ENCODE data around the gene HLA-E. TPM values are rescaled to one million over a fixed set of nuclear protein-coding genes. Genes with fewer than 3 reads are reported as not detected.
A peak's percentile ranks its signal among the peaks of the same experiment; 100 is the strongest.
"Not testable (repeated sequence)": the region's sequence is repeated elsewhere in the genome, so short reads cannot be mapped to it uniquely, and the experiment has no call there.

The HLA-E gene
- total RNA-seq, 1 donor from 2014 or later: 1,079 TPM

DNA sequence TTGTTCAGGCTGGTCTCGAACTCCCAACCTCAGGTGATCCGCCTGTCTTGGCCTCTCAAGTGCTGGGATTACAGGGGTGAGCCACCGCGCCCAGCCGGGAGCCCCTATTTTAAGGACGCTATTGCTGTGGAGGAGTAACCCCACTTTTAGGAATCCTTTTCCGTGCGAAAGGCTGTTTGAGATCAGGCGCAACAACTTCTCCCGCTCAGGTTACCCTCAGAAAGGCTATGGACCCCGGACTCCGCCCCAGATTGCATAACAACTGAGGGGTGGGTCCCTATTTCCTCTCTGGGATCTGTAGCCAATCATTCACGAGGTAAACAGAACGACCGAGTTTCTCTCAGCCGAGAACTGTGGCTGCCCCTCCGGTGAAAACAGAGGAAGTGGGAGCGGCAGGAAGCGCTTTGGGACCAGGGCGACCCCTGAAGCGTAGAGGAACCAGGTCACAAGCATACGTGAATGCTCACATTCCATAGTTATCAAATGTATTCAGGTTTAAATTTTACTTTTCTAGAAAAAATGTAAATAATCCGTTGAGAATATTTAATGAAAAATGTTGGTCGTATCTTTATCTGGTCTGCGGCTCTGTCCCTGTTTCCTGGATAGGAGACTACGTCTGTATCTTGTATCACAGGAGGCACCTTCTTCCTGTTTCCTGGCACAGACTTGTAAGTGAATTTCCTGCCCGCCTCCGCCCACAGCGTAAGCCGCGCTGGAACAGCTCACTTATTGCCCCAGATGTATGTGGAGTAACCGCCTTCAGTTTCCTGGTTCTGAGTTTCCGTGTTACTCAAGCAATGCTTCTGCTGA, 26.8 kb downstream of the HLA-E start:
- H3K9me3 ChIP-seq: no peaks in the 10 kb centered on the region
- intact Hi-C loops (cut with DNase I): no loop called here

DNA sequence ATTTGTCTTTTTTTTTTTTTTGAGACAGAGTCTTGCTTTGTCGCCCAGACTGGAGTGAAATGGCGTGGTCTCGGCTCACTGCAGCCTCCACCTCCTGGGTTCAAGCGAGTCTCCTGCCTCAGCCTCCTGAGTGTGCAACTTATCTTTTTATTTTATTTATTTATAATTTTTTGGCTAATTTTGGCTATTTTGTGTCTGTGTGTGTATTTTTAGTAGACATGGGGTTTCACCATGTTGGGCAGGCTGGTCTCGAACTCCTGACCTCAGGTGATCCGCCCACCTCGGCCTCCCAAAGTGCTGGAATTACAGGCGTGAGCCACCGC, 27.4 kb downstream of the HLA-E start:
- not testable (repeated sequence) for DNase-seq, ATAC-seq
- peak overlapping the region; percentile 91 for H3K27ac ChIP-seq

More for the DNA sequence above, 26.8 kb downstream of the HLA-E start:
- peak overlapping the region; percentile 53 for H3K4me3 ChIP-seq
- ATAC-seq (peak; percentile 97), DNase-seq (peak; percentile 95)
- no peaks in the 10 kb centered on the region for H3K36me3 ChIP-seq
- H3K27ac ChIP-seq: peak overlapping the region; percentile 91
- peaks cover 26% of the 10 kb centered on the region for H3K4me1 ChIP-seq
- no peaks in the 10 kb centered on the region for H3K27me3 ChIP-seq (ENCODE audit: low read depth)
- TF ChIP-seq, protein P1, sequence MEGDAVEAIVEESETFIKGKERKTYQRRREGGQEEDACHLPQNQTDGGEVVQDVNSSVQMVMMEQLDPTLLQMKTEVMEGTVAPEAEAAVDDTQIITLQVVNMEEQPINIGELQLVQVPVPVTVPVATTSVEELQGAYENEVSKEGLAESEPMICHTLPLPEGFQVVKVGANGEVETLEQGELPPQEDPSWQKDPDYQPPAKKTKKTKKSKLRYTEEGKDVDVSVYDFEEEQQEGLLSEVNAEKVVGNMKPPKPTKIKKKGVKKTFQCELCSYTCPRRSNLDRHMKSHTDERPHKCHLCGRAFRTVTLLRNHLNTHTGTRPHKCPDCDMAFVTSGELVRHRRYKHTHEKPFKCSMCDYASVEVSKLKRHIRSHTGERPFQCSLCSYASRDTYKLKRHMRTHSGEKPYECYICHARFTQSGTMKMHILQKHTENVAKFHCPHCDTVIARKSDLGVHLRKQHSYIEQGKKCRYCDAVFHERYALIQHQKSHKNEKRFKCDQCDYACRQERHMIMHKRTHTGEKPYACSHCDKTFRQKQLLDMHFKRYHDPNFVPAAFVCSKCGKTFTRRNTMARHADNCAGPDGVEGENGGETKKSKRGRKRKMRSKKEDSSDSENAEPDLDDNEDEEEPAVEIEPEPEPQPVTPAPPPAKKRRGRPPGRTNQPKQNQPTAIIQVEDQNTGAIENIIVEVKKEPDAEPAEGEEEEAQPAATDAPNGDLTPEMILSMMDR (IDR thresholded peaks at IDR 0.05): no peak

DNA sequence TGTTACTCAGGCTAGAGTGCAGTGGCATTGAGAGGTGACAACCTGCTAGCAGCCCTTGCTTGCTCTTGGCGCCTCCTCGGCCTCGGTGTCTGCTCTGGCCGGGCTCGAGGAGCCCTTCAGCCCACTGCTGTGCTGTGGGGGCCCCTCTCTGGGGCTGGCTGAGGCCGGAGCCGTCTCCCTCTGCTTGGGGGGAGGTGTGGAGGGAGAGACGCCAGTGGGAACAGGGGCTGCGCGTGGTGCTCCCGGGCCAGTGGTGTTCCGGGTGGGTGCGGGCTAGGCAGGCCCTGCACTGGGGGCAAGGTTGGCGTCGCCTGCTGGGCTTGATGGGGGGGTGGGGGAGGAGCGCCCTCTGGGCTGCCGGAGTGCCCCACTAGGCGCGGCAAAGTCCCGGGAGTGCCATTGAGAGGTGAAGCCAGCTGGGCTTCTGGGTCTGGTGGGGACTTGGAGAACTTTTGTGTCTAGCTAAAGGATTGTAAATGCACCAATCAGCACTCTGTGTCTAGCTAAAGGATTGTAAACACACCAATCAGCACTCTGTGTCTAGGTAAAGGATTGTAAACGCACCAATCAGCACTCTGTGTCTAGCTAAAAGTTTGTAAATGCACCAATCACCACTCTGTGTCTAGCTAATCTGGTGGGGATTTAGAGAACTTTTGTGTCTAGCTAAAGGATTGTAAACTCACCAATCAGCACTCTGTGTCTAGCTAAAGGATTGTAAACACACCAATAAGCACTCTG, 28.6 kb downstream of the HLA-E start:
- H3K4me3 ChIP-seq; H3K36me3 ChIP-seq; ATAC-seq; H3K9me3 ChIP-seq; intact Hi-C loops (cut with DNase I); H3K27me3 ChIP-seq (ENCODE audit: low read depth): not testable (repeated sequence)
- DNase-seq: peak; percentile 38
- peaks cover 31% of the 10 kb centered on the region for H3K4me1 ChIP-seq
- peak overlapping the region; percentile 91 for H3K27ac ChIP-seq

More for the DNA sequence above, 27.4 kb downstream of the HLA-E start:
- H3K36me3 ChIP-seq; H3K27me3 ChIP-seq (ENCODE audit: low read depth); H3K9me3 ChIP-seq; intact Hi-C loops (cut with DNase I): not testable (repeated sequence)
- Histone ChIP-seq H3K4me1 (peaks cover 31% of the 10 kb centered on the region), H3K4me3 (peak overlapping the region; percentile 53)

DNA sequence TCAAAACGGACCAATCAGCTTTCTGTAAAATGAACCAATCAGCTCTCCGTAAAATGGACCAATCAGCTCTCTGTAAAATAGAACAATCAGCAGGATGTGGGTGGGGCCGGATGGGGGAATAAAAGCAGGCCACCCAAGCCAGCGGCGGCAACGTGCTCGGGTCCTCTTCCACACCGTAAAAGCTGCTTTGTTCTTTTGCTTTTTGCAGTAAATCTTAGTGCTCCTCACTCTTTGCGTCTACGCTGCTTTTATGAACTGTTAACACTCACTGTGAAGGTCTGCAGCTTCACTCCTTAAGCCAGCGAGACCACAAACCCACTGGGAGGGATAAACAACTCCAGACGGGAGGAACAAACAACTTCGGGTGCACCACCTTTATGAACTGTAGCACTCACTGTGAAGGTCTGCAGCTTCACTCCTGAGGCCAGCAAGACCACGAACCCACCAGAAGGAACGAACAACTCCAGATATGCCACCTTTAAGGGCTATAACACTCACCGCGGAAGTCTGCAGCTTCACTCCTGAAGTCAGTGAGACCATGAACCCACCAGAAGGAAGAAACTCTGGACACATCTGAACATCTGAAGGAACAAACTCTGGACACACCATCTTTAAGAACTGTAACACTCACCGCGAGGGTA, 29.3 kb downstream of the HLA-E start:
- H3K27ac ChIP-seq; intact Hi-C loops (cut with DNase I); H3K27me3 ChIP-seq (ENCODE audit: low read depth); H3K4me3 ChIP-seq; DNase-seq; H3K36me3 ChIP-seq; ATAC-seq; H3K9me3 ChIP-seq: not testable (repeated sequence)
- H3K4me1 ChIP-seq: peaks cover 31% of the 10 kb centered on the region

DNA sequence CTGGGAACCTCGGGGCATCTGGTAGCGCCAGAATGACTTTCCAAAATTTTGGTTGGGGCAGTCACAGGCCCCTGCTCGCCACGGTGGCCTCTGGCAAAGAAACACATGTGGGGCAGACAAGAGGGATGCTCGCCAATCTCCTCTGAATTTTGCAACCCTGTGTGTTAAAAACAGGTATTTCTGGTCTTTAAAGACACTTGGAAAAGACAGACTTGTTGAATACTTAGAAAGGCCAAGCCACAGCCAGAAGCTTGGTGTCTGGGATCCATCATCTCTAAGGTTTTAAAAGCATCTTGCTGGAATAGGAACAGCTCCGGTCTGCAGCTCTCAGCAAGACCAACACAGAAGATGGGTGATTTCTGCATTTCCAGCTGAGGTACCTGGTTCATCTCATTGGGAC, 31.2 kb downstream of the HLA-E start:
- intact Hi-C loops (cut with DNase I): no loop called here
- DNase-seq: no peak

DNA sequence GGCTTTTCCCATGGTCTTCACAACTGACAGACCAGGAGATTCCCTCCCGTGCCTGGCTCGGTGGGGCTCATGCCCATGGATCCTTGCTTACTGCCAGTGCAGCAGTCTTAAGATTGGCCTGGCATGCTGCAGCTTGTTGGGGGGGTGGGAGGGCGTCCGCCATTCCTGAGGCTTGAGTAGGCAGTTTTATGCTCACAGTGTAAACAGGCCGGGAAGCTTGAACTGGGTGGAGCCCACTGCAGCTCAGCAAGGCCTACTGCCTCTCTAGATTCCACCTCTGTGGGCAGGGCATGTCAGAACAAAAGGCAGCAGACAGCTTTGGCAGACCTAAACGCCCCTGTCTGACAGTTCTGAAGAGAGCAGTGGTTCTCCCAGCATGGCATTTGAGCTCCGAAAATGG, 31.8 kb downstream of the HLA-E start:
- ATAC-seq: peak; percentile 58 to 64
- peak overlapping the region; percentile 68 for H3K27ac ChIP-seq

More for the DNA sequence above, 31.2 kb downstream of the HLA-E start:
- peak overlapping the region; percentile 68 for H3K27ac ChIP-seq
- no peaks in the 10 kb centered on the region for H3K27me3 ChIP-seq (ENCODE audit: low read depth)
- no peak for ATAC-seq
- H3K4me1 ChIP-seq: peaks cover 23% of the 10 kb centered on the region
- TF ChIP-seq, protein P1 (IDR thresholded peaks at IDR 0.05): no peak
- H3K4me3 ChIP-seq: no peak overlapping the region
- no peaks in the 10 kb centered on the region for H3K9me3 ChIP-seq
- no peaks in the 10 kb centered on the region for H3K36me3 ChIP-seq

DNA sequence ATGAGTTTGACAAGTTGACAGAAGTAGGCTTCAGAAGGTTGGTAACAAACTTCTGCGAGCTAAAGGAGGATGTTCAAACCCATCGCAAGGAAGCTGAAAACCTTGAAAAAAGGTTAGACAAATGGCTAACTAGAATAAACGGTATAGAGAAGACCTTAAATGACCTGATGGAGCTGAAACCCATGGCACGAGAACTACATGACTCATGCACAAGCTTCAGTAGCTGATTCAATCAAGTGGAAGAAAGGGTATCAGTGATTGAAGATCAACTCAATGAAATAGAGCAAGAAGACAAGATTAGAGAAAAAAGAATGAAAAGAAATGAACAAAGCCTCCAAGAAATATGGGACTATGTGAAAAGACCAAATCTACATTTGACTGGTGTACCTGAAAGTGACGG, 32.6 kb downstream of the HLA-E start:
- H3K36me3 ChIP-seq; intact Hi-C loops (cut with DNase I); DNase-seq; H3K27me3 ChIP-seq (ENCODE audit: low read depth); H3K27ac ChIP-seq; H3K9me3 ChIP-seq; ATAC-seq; H3K4me3 ChIP-seq: not testable (repeated sequence)
- H3K4me1 ChIP-seq: peaks cover 18% of the 10 kb centered on the region

More for the DNA sequence above, 31.8 kb downstream of the HLA-E start:
- H3K36me3 ChIP-seq; H3K9me3 ChIP-seq; H3K27me3 ChIP-seq (ENCODE audit: low read depth); intact Hi-C loops (cut with DNase I); H3K4me3 ChIP-seq: not testable (repeated sequence)
- DNase-seq: peak; percentile 69
- peaks cover 23% of the 10 kb centered on the region for H3K4me1 ChIP-seq

DNA sequence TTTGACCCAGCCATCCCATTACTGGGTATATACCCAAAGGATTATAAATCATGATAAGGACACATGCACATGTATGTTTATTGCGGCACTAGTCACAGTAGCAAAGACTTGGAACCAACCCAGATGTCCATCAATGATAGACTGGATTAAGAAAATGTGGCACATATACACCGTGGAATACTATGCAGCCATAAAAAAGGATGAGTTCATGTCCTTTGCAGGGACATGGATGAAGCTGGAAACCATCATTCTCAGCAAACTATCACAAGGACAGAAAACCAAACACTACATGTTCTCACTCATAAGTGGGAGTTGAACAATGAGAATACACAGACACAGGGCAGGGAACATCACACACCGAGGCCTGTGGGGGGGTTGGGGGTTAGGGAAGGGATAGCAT, 37.1 kb downstream of the HLA-E start:
- DNase-seq; ATAC-seq; H3K36me3 ChIP-seq; H3K27me3 ChIP-seq (ENCODE audit: low read depth); intact Hi-C loops (cut with DNase I); H3K4me3 ChIP-seq; H3K27ac ChIP-seq; H3K9me3 ChIP-seq: not testable (repeated sequence)
- peaks cover 13% of the 10 kb centered on the region for H3K4me1 ChIP-seq

DNA sequence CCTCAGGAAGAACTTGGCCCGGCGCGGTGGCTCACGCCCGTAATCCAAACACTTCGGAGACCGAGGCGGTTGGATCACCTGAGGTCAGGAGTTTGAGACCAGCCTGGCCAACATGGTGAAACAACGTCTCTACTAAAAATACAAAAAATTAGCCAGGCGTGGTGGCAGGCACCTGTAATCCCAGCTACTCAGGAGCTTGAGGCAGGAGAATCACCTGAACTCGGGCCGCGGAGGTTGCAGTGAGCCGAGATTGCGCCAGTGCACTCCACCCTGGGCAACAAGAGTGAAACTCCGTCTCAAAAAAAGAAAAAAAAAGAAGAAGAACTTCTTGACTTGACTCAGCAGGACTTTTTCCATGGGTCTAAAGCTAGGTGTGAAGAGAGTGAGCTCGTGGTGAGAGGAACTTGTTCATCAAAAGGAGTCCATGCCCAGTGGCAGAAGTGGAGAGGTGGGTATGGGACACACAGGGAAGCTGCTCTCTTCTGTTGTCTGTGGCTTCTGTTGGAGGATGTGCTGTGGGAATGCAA, 40.1 kb downstream of the HLA-E start:
- H3K27me3 ChIP-seq (ENCODE audit: low read depth); H3K4me3 ChIP-seq; H3K36me3 ChIP-seq; intact Hi-C loops (cut with DNase I); H3K9me3 ChIP-seq: not testable (repeated sequence)
- DNase-seq (peak; percentile 54), ATAC-seq (peak; percentile 10 to 46)
- H3K27ac ChIP-seq: peak overlapping the region; percentile 26
- peaks cover 23% of the 10 kb centered on the region for H3K4me1 ChIP-seq
